A549 (cell line): Measurements from ENCODE around the gene ASIC2. TPM values are rescaled to one million over a fixed set of nuclear protein-coding genes. Genes with fewer than 3 reads are reported as not detected.

ENCODE experiments used
- ATAC-seq, 2 experiments: fragments of 200-7000 bp in 1 of 2; fragments of >200 bp in 1 of 2; cut with Nextera tagmentation in 1 of 2; cut with Tn5 transposase in 1 of 2; 3 replicates each; pipeline versions ENCODE4 v1.8.0 to v1.9.1; 2018 to 2020; ENCODE audit warnings: mild to moderate bottlenecking in 1 of 2, moderate library complexity in 1 of 2
- CTCF ChIA-PET: fragments of 300-600 bp; sonication (Branson Sonifier 250); formaldehyde crosslinking; extraction: SDS; loops from one replicate; lab custom pipeline; 2021; ENCODE audit warnings: antibody characterized with exemption, inconsistent platforms; lab: Yijun Ruan, JAX
- POLR2A ChIA-PET: fragments of 350-600 bp; formaldehyde crosslinking; extraction: SDS; loops from one replicate; lab custom pipeline; 2021; ENCODE audit warnings: antibody characterized with exemption, inconsistent platforms; lab: Yijun Ruan, JAX
- DNase-seq, 2 experiments: peaks; one replicate each; pipeline versions ENCODE4 v3.0.0 to v3.0.0-alpha.2; 2011 to 2016; ENCODE audit warnings: low read depth in 1 of 2, low spot score in 1 of 2
- FAIRE-seq: peaks from 2 replicates; lab custom pipeline; 2011; peaks lifted over from hg19 to GRCh38; lab: Jason Lieb, UNC
- H3K27ac ChIP-seq, 2 experiments: fragments of >200 bp; sonication (Bioruptor Twin); formaldehyde crosslinking; 3 replicates each; pipeline ENCODE4 v1.5.1; 2016 to 2017
- H3K4me1 ChIP-seq: fragments of >200 bp; sonication (Bioruptor Twin); formaldehyde crosslinking; 3 replicates; pipeline ENCODE4 v1.6.1; 2016
- H3K4me2 ChIP-seq: fragments of >200 bp; sonication (Bioruptor Twin); formaldehyde crosslinking; 3 replicates; pipeline ENCODE4 v1.6.1; 2016
- H3K4me3 ChIP-seq: fragments of >200 bp; sonication (Bioruptor Twin); formaldehyde crosslinking; 3 replicates; pipeline ENCODE4 v1.5.1; 2016
- H3K9me3 ChIP-seq: fragments of >200 bp; sonication (Bioruptor Twin); formaldehyde crosslinking; 3 replicates; pipeline ENCODE4 v1.6.1; 2016
- BHLHE40 ChIP-seq: IDR thresholded peaks from 2 replicates; pipeline ENCODE4 v1.6.1; 2012; ENCODE audit warnings: low read depth, low read length, inconsistent platforms
- CEBPB ChIP-seq, 2 experiments: fragments of >200 bp in 1 of 2; sonication (Bioruptor Twin) in 1 of 2; formaldehyde crosslinking in 1 of 2; IDR thresholded peaks; 2 replicates each; pipeline ENCODE4 v1.6.1; 2012 to 2016
- CHD4 ChIP-seq: fragments of 200-600 bp; sonication (generic); IDR thresholded peaks from 2 replicates; pipeline ENCODE4 v1.6.1; 2016; ENCODE audit warnings: antibody characterized with exemption, mild to moderate bottlenecking, borderline replicate concordance
- EHF ChIP-seq: fragments of 250-450 bp; sonication (Bioruptor Pico); IDR thresholded peaks from 2 replicates; pipeline ENCODE4 v1.5.0; 2020; ENCODE audit warnings: mild to moderate bottlenecking
- EP300 ChIP-seq, 2 experiments: fragments of >200 bp; sonication (Bioruptor Twin); formaldehyde crosslinking; IDR thresholded peaks; 2 replicates in 1 of 2; 3 replicates in 1 of 2; pipeline ENCODE4 v1.6.1; 2016 to 2017
- FOSB ChIP-seq: fragments of 250-450 bp; sonication (Bioruptor Pico); IDR thresholded peaks from 2 replicates; pipeline ENCODE4 v1.5.0; 2020; ENCODE audit warnings: mild to moderate bottlenecking, moderate library complexity
- FOSL2 ChIP-seq, 2 experiments: fragments of 450-650 bp in 1 of 2; fragments of >200 bp in 1 of 2; sonication (Bioruptor Twin) in 1 of 2; formaldehyde crosslinking; IDR thresholded peaks; 2 replicates each; pipeline versions ENCODE4 v1.5.0 to v1.6.1; 2016 to 2020; ENCODE audit warnings: mild to moderate bottlenecking in 1 of 2, moderate library complexity in 1 of 2
- FOXS1 ChIP-seq: fragments of 250-450 bp; sonication (Bioruptor Pico); IDR thresholded peaks from 2 replicates; pipeline ENCODE4 v1.5.0; 2020; ENCODE audit warnings: mild to moderate bottlenecking, moderate library complexity
- HOXB13 ChIP-seq: fragments of 250-450 bp; sonication (Bioruptor Pico); IDR thresholded peaks from 2 replicates; pipeline ENCODE4 v1.5.0; 2020; ENCODE audit warnings: low read depth, mild to moderate bottlenecking, moderate library complexity
- JUN ChIP-seq, 2 experiments: fragments of >200 bp; sonication (Bioruptor Twin); formaldehyde crosslinking; IDR thresholded peaks; 2 replicates in 1 of 2; 3 replicates in 1 of 2; pipeline ENCODE4 v1.6.1; 2016 to 2017
- JUNB ChIP-seq: fragments of >200 bp; sonication (Bioruptor Twin); formaldehyde crosslinking; IDR thresholded peaks from 2 replicates; pipeline ENCODE4 v1.6.1; 2016
- KDM5A ChIP-seq: fragments of 200-600 bp; sonication (generic); IDR thresholded peaks from 2 replicates; pipeline ENCODE4 v1.6.1; 2016; ENCODE audit warnings: antibody characterized with exemption, mild to moderate bottlenecking
- MAFK ChIP-seq: fragments of 450-650 bp; IDR thresholded peaks from 2 replicates; pipeline ENCODE4 v1.6.1; 2014; ENCODE audit not compliant: partially characterized antibody
- NFE2L2 ChIP-seq: fragments of 150-350 bp; conservative IDR thresholded peaks from 2 replicates; pipeline ENCODE4 v1.6.1; 2014; ENCODE audit warnings: low read length
- NR3C1 ChIP-seq: fragments of >200 bp; sonication (Bioruptor Twin); formaldehyde crosslinking; IDR thresholded peaks from 3 replicates; pipeline ENCODE4 v1.6.1; 2017
- PHF8 ChIP-seq: fragments of 200-600 bp; sonication (generic); IDR thresholded peaks from 2 replicates; pipeline ENCODE4 v1.6.1; 2016; ENCODE audit warnings: low read depth, mild to moderate bottlenecking, antibody characterized with exemption, moderate library complexity, borderline replicate concordance
- RNF2 ChIP-seq: fragments of 200-600 bp; sonication (generic); IDR thresholded peaks from 2 replicates; pipeline ENCODE4 v1.6.1; 2016; ENCODE audit warnings: low read depth, mild to moderate bottlenecking, antibody characterized with exemption, moderate library complexity, borderline replicate concordance
- SMC3 ChIP-seq: fragments of >200 bp; sonication (Bioruptor Twin); formaldehyde crosslinking; IDR thresholded peaks from 3 replicates; pipeline ENCODE4 v1.6.1; 2018; ENCODE audit warnings: inconsistent platforms
- SREBF2 ChIP-seq: fragments of 450-650 bp; IDR thresholded peaks from 2 replicates; pipeline ENCODE4 v1.6.1; 2014; ENCODE audit warnings: mild to moderate bottlenecking, moderate library complexity
- ZC3H11A ChIP-seq: fragments of 450-650 bp; IDR thresholded peaks from 2 replicates; pipeline ENCODE4 v1.6.1; 2014; ENCODE audit warnings: antibody characterized with exemption, mild to moderate bottlenecking
- ZNF302 ChIP-seq: fragments of 250-450 bp; sonication (Bioruptor Pico); IDR thresholded peaks from 2 replicates; pipeline ENCODE4 v1.9.0; 2021; ENCODE audit warnings: inconsistent platforms, mild to moderate bottlenecking, moderate library complexity
- ZSCAN20 ChIP-seq: fragments of 250-450 bp; sonication (Bioruptor Pico); IDR thresholded peaks from 2 replicates; pipeline ENCODE4 v1.8.0; 2022; ENCODE audit warnings: mild to moderate bottlenecking, moderate library complexity
- WGBS: methylation state at CpG from one replicate; pipeline ENCODE4 v1.1.6; 2017; ENCODE audit errors: missing lambda C conversion rate; 5-methylcytosine and 5-hydroxymethylcytosine counted together
- polyA plus RNA-seq, 4 experiments: library from polyadenylated mRNA; depleted of rRNA in 3 of 4; stranded (reverse); fragments of >200 nt; fragmentation: RNase III in 1 of 4; extraction: RNeasy Plus Mini Kit Qiagen cat#74134 plus additional on column Dnase treatment in 1 of 4; gene quantifications; 2 replicates in 3 of 4; 3 replicates in 1 of 4; pipeline ENCODE4 v1.2.3, GENCODE V29; 2011 to 2017
- TF ChIP-seq, protein P1 (sequence below): fragments of 150-350 bp; IDR thresholded peaks from 2 replicates; pipeline ENCODE4 v1.6.1; 2014; ENCODE audit warnings: low read depth, mild to moderate bottlenecking, low read length
- TF ChIP-seq, protein P2 (sequence below): IDR thresholded peaks from 2 replicates; pipeline ENCODE4 v1.6.1; 2012
- TF ChIP-seq, protein P3 (sequence below): fragments of 200-600 bp; sonication (generic); IDR thresholded peaks from 2 replicates; pipeline ENCODE4 v1.6.1; 2016; ENCODE audit warnings: antibody characterized with exemption, mild to moderate bottlenecking, moderate library complexity
- TF ChIP-seq, protein P4 (sequence below): fragments of 250-450 bp; sonication (Bioruptor Pico); IDR thresholded peaks from 2 replicates; pipeline ENCODE4 v1.5.0; 2020; ENCODE audit warnings: low read depth, mild to moderate bottlenecking, moderate library complexity

The ASIC2 gene
- polyA plus RNA-seq, 2 of the 4 experiments (the other 2 are of a cell fraction), result 1.5 to 1.9 TPM

DNA sequence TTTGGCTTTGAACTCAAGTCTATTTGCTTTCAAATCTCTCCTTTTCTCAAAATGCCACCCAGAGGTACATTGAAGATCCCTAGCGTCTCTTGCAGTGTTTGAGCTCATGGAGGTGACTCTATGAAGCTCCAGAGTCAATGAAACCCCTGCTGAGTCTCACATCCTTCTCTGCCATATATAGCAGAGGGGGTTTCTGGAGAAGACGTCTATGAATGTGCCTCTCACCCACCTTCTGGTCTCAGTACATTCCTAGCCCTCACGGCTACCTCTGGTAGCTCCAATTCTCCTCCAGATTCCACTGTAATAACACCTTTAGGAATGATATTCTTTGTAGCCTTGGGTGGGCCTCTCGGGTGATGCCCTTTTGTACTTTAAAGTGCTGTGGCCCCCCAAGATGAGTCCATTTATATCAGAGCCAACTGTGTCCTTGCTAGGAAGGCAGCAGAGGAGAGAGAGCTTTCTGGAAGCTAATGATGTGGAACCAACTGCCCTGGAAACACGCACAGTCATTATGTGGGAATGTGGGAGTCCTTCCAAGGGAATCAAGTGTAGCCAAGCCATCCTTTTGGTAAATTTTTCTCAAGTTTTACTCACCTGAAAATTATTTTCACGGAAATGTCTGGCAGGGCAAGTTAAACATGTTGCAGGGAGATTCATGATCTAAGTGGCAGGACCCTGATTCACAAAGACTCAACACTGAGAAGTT lies 123.4 kb downstream of the ASIC2 start:
- Histone ChIP-seq H3K4me3 (no peak overlapping the region), H3K4me1 (peaks cover 19% of the 10 kb centered on the region), H3K4me2 (peak overlapping the region; percentile 37), H3K27ac (peak overlapping the region; percentile 47 to 56; a peak in 3 of 6 replicates), H3K9me3 (no peaks in the 10 kb centered on the region)
- DNase-seq, result peak in 1 of 2 experiments; percentile 23
- FAIRE-seq, result no peak
- POLR2A ChIA-PET, result no interaction called here
- peak; percentile 47 to 71; a peak in 4 of 6 replicates for ATAC-seq
- TF ChIP-seq FOXS1 (CRISPR knock-in tag), result no peak
- no peak for TF ChIP-seq NR3C1
- TF ChIP-seq NFE2L2, result no peak
- TF ChIP-seq CEBPB (IDR thresholded peaks at IDR 0.05), result no peak
- no peak for TF ChIP-seq ZNF302 (CRISPR knock-in tag)
- TF ChIP-seq EP300 (IDR thresholded peaks at IDR 0.05), result peak in 1 of 2 experiments; percentile 17; a peak in 1 of 5 replicates
- TF ChIP-seq, protein P1, sequence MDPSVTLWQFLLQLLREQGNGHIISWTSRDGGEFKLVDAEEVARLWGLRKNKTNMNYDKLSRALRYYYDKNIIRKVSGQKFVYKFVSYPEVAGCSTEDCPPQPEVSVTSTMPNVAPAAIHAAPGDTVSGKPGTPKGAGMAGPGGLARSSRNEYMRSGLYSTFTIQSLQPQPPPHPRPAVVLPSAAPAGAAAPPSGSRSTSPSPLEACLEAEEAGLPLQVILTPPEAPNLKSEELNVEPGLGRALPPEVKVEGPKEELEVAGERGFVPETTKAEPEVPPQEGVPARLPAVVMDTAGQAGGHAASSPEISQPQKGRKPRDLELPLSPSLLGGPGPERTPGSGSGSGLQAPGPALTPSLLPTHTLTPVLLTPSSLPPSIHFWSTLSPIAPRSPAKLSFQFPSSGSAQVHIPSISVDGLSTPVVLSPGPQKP, result no peak
- TF ChIP-seq CHD4, result no peak
- TF ChIP-seq, protein P2, sequence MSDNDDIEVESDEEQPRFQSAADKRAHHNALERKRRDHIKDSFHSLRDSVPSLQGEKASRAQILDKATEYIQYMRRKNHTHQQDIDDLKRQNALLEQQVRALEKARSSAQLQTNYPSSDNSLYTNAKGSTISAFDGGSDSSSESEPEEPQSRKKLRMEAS, result peak; percentile 18; the same call in 1 of the 2 replicates
- 0 out of 2 replicates have a peak, but pooled peaks have one; percentile 33 for TF ChIP-seq JUNB
- no peak for TF ChIP-seq ZC3H11A
- TF ChIP-seq EHF (CRISPR knock-in tag), result no peak
- TF ChIP-seq FOSL2 (IDR thresholded peaks at IDR 0.05), result peak; percentile 36; the same call in 1 of the 2 replicates
- no peak for TF ChIP-seq FOSL2 (CRISPR knock-in tag; IDR thresholded peaks at IDR 0.05)
- no peak for TF ChIP-seq KDM5A
- no peak for TF ChIP-seq SMC3
- no peak for TF ChIP-seq RNF2
- TF ChIP-seq JUN (IDR thresholded peaks at IDR 0.05), result no peak
- CTCF ChIA-PET, result interaction anchor here (0.5 to 2.3 kb wide), 9 partner anchors 13 to 160 kb away, joined by 3 to 6 read pairs (median 4); partner anchors contain the start of gene ASIC2
- 23% methylated on average over 6 of the region's 6 CpGs for WGBS

DNA sequence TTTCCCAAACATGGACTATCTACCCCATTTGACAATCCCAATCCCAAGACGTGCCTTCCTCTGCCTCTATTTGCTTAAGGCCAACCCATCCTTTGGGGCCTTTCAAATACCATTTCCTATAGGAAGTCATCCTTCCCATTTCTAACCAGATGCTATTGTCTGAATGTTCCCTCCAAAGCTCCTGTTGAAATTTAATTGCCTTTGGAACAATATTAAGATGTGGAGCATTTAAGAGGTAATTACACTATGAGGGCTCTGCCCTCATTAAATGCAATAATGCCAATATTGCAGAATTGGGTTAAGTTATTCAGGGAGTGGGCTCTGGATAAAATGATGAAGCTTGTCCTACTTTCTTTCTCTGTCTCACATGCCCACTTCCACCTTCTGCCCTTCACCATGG lies 125.4 kb downstream of the ASIC2 start:
- H3K4me3 ChIP-seq, result no peak overlapping the region
- peaks cover 19% of the 10 kb centered on the region for H3K4me1 ChIP-seq
- ChIA-PET CTCF (interaction anchor here (2.3 kb wide), 1 partner anchor 125 kb away, joined by 4 read pairs; the partner anchor contains the start of gene ASIC2), POLR2A (no interaction called here)
- FAIRE-seq, result no peak
- H3K27ac ChIP-seq, result no peak overlapping the region
- no peaks in the 10 kb centered on the region for H3K9me3 ChIP-seq
- WGBS, result 50% methylated on average over 1 of the region's 1 CpG
- no peak overlapping the region for H3K4me2 ChIP-seq
- no peak for DNase-seq
- ATAC-seq, result no peak
- TF ChIP-seq FOSB (CRISPR knock-in tag) (no peak), MAFK (peak; percentile 44)

DNA sequence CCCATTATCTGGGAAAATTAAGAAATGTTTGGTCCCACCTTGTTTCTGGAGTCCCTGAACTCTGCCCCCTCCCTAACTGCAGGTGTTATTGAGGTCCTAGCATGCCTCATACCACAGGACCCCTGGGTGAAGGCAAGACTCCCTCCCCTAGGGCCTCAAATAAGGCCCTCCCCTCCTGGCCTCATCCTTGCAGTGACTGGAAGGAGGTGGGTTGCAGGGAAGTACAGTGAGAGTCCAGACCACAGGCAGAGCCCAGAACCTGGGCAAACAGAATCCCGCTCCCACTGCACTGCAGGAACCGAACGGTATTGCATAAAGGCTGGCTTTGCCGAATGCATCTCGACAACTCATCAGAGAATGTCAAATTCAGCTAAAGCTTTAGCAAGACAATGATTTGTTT lies 126.6 kb downstream of the ASIC2 start:
- FAIRE-seq (no peak), ATAC-seq (no peak), DNase-seq (no peak)
- POLR2A ChIA-PET, result no interaction called here
- no peak overlapping the region for H3K27ac ChIP-seq
- TF ChIP-seq SREBF2, result no peak
- TF ChIP-seq, protein P3, sequence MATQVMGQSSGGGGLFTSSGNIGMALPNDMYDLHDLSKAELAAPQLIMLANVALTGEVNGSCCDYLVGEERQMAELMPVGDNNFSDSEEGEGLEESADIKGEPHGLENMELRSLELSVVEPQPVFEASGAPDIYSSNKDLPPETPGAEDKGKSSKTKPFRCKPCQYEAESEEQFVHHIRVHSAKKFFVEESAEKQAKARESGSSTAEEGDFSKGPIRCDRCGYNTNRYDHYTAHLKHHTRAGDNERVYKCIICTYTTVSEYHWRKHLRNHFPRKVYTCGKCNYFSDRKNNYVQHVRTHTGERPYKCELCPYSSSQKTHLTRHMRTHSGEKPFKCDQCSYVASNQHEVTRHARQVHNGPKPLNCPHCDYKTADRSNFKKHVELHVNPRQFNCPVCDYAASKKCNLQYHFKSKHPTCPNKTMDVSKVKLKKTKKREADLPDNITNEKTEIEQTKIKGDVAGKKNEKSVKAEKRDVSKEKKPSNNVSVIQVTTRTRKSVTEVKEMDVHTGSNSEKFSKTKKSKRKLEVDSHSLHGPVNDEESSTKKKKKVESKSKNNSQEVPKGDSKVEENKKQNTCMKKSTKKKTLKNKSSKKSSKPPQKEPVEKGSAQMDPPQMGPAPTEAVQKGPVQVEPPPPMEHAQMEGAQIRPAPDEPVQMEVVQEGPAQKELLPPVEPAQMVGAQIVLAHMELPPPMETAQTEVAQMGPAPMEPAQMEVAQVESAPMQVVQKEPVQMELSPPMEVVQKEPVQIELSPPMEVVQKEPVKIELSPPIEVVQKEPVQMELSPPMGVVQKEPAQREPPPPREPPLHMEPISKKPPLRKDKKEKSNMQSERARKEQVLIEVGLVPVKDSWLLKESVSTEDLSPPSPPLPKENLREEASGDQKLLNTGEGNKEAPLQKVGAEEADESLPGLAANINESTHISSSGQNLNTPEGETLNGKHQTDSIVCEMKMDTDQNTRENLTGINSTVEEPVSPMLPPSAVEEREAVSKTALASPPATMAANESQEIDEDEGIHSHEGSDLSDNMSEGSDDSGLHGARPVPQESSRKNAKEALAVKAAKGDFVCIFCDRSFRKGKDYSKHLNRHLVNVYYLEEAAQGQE, result no peak
- TF ChIP-seq, protein P4, sequence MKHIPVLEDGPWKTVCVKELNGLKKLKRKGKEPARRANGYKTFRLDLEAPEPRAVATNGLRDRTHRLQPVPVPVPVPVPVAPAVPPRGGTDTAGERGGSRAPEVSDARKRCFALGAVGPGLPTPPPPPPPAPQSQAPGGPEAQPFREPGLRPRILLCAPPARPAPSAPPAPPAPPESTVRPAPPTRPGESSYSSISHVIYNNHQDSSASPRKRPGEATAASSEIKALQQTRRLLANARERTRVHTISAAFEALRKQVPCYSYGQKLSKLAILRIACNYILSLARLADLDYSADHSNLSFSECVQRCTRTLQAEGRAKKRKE (CRISPR knock-in tag), result no peak
- no peak for TF ChIP-seq BHLHE40
- TF ChIP-seq HOXB13, result no peak
- TF ChIP-seq, protein P2, result no peak
- TF ChIP-seq PHF8, result no peak
- TF ChIP-seq EHF (CRISPR knock-in tag), result no peak
- TF ChIP-seq KDM5A, result no peak
- no peak for TF ChIP-seq ZSCAN20 (CRISPR knock-in tag)
- no peaks in the 10 kb centered on the region for H3K9me3 ChIP-seq
- no peak overlapping the region for H3K4me2 ChIP-seq
- H3K4me1 ChIP-seq, result peaks cover 19% of the 10 kb centered on the region
- 80% methylated on average over 5 of the region's 5 CpGs for WGBS
- CTCF ChIA-PET, result interaction anchor here (1.0 kb wide), 1 partner anchor 10 kb away, joined by 5 read pairs; no protein-coding TSS in a partner anchor
- H3K4me3 ChIP-seq, result no peak overlapping the region
